HepG2 (cell line): ENCODE data around the gene LHB. TPM values are rescaled to one million over a fixed set of nuclear protein-coding genes. Genes with fewer than 3 reads are reported as not detected.

Source experiments
- EZH2 ChIP-seq: conservative IDR thresholded peaks from 2 replicates; pipeline ENCODE4 v1.6.1; 2012; ENCODE audit warnings: mild to moderate bottlenecking, low read depth, low read length, moderate library complexity
- HNF4A ChIP-seq: sonication (generic); formaldehyde crosslinking; IDR thresholded peaks from 2 replicates; pipeline ENCODE4 v1.4.0; 2020; ENCODE audit warnings: missing genetic modification reagents
- HOXA9 ChIP-seq: sonication (generic); formaldehyde crosslinking; IDR thresholded peaks from 2 replicates; pipeline ENCODE4 v1.8.1; 2022; ENCODE audit warnings: missing genetic modification reagents, mild to moderate bottlenecking, moderate library complexity, borderline replicate concordance
- MZF1 ChIP-seq: sonication (generic); formaldehyde crosslinking; IDR thresholded peaks from 2 replicates; pipeline ENCODE4 v1.8.1; 2023; ENCODE audit warnings: mild to moderate bottlenecking, missing genetic modification reagents, borderline replicate concordance
- NCOA5 ChIP-seq: sonication (generic); formaldehyde crosslinking; IDR thresholded peaks from 2 replicates; pipeline ENCODE4 v1.4.0; 2020; ENCODE audit warnings: missing genetic modification reagents
- NFKBIZ ChIP-seq: IDR thresholded peaks from 2 replicates; pipeline ENCODE4 v1.6.1; 2018; ENCODE audit warnings: missing genetic modification reagents, missing compliant biosample characterization
- POGZ ChIP-seq: sonication (generic); formaldehyde crosslinking; IDR thresholded peaks from 2 replicates; pipeline ENCODE4 v1.4.0; 2020; ENCODE audit warnings: mild to moderate bottlenecking, missing genetic modification reagents
- RARG ChIP-seq: sonication (generic); formaldehyde crosslinking; IDR thresholded peaks from 2 replicates; pipeline ENCODE4 v1.4.0; 2020; ENCODE audit warnings: low read depth, mild to moderate bottlenecking, missing genetic modification reagents
- RERE ChIP-seq: IDR thresholded peaks from 2 replicates; pipeline ENCODE4 v1.6.1; 2016; ENCODE audit warnings: low read depth, missing genetic modification reagents, missing compliant biosample characterization
- RXRB ChIP-seq: IDR thresholded peaks from 2 replicates; pipeline ENCODE4 v1.6.1; 2016; ENCODE audit warnings: borderline replicate concordance, missing genetic modification reagents, missing compliant biosample characterization
- ZFP36 ChIP-seq: fragments of 150-350 bp; IDR thresholded peaks from 2 replicates; pipeline ENCODE4 v1.6.1; 2018; ENCODE audit warnings: borderline replicate concordance, low read length, low read depth; ENCODE audit not compliant: partially characterized antibody
- ZNF160 ChIP-seq: sonication (generic); formaldehyde crosslinking; IDR thresholded peaks from 2 replicates; pipeline ENCODE4 v1.8.0; 2022; ENCODE audit warnings: mild to moderate bottlenecking, inconsistent platforms, missing genetic modification reagents
- ZNF207 ChIP-seq: fragments of 450-650 bp; IDR thresholded peaks from 2 replicates; pipeline ENCODE4 v1.6.1; 2016; ENCODE audit warnings: antibody characterized with exemption, borderline replicate concordance
- ZNF431 ChIP-seq: sonication (generic); formaldehyde crosslinking; IDR thresholded peaks from 2 replicates; pipeline ENCODE4 v1.9.0; 2022; ENCODE audit warnings: missing genetic modification reagents, low read depth, mild to moderate bottlenecking, borderline replicate concordance
- ZNF543 ChIP-seq: sonication (generic); formaldehyde crosslinking; IDR thresholded peaks from 2 replicates; pipeline ENCODE4 v1.4.0; 2020; ENCODE audit warnings: mild to moderate bottlenecking, missing genetic modification reagents
- ZNF598 ChIP-seq: sonication (generic); formaldehyde crosslinking; IDR thresholded peaks from 2 replicates; pipeline ENCODE4 v1.5.1; 2020; ENCODE audit warnings: mild to moderate bottlenecking, missing genetic modification reagents, borderline replicate concordance
- ZNF710 ChIP-seq: sonication (generic); formaldehyde crosslinking; IDR thresholded peaks from 2 replicates; pipeline ENCODE4 v1.5.0; 2020; ENCODE audit warnings: mild to moderate bottlenecking, missing genetic modification reagents, borderline replicate concordance
- ZNF772 ChIP-seq: sonication (generic); formaldehyde crosslinking; IDR thresholded peaks from 2 replicates; pipeline ENCODE4 v1.5.0; 2020; ENCODE audit warnings: mild to moderate bottlenecking, missing genetic modification reagents
- polyA plus RNA-seq, 8 experiments: library from polyadenylated mRNA; depleted of rRNA in 3 of 8; stranded (reverse) in 7 of 8; unstranded in 1 of 8; fragments of >200 nt; fragmentation: Illumina TruSeq in 4 of 8; extraction: Trizol in 4 of 8; gene quantifications; 2 replicates each; pipeline versions ENCODE4 v1.2.1 to v1.2.3, GENCODE V29; 2011 to 2016; ENCODE audit warnings: low read depth in 4 of 8, missing spikeins in 1 of 8, mixed read lengths in 1 of 8; ENCODE audit not compliant: insufficient read depth in 1 of 8
- total RNA-seq, 5 experiments: library from RNA; depleted of rRNA; stranded (reverse); fragments of >200 nt; fragmentation: Illumina TruSeq; extraction: Trizol; gene quantifications; 2 replicates each; pipeline ENCODE4 v1.2.3, GENCODE V29; 2016; ENCODE audit warnings: low read depth in 1 of 5
- TF ChIP-seq, protein P1 (sequence below): sonication (generic); formaldehyde crosslinking; IDR thresholded peaks from 2 replicates; pipeline ENCODE4 v1.5.0; 2020; ENCODE audit warnings: missing genetic modification reagents, mild to moderate bottlenecking, borderline replicate concordance

LHB gene
- total and polyA plus RNA-seq, 2 of the 13 experiments (the other 11 are each of a cell fraction or from before 2014, with no cell fraction given) = not detected

DNA sequence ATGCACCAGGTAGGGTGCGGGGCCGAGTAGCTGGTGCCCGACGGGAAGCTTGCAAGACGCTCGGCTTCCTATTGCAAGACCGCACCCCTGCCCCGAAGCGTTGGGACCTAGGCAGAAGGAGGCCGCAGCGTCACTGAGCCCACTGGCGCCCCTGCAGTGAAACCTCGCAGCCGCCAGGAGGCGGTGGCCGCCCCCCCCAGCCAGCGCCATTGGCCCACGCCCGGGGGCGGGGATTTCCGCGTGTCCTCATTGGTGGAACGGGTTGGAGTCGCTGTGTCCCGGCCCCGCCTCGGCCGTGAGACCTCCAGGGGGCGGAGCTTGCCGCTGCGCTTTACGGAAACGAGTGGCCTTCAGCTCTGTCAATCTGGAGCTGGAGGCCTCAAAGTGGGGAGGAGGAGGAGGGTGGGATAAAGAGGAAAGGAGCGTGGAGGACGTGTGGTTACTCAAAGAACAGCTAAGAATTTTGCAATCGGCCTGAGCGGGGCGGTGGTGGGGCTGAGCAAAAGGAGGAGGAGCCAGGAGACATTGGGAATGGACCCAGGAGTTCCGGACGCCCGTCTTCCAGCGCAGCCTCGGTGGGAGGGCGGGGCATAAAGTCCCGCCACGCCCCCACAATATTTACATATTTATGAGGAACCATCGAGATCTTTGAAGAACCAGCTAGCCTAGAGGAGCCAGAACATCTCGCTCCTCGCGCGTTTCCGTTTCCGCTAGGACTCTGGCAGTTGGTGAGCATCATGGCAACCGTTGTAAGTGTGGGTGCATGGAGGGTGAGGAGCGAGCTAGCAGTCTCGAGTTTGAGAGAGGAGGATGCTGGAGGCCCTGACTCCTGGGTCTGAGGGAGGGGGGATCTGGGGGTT, 23.5 kb downstream of the LHB start, which contains the start of the genes GYS1 and RUVBL2 (continued):
- TF ChIP-seq RXRB (no peak; the same call in 1 of the 2 replicates), HOXA9 (CRISPR knock-in tag) (no peak), RERE (CRISPR knock-in tag) (no peak), ZNF431 (no peak), EZH2 (no peak), ZNF543 (CRISPR knock-in tag) (no peak), RARG (CRISPR knock-in tag) (no peak), ZFP36 (no peak), ZNF710 (CRISPR knock-in tag) (no peak), POGZ (CRISPR knock-in tag) (no peak; the same call in 1 of the 2 replicates), ZNF772 (CRISPR knock-in tag) (0 out of 2 replicates have a peak, but pooled peaks have one; percentile 11), ZNF160 (CRISPR knock-in tag) (no peak), ZNF207 (no peak), HNF4A (no peak), NCOA5 (CRISPR knock-in tag) (no peak), NFKBIZ (CRISPR knock-in tag) (no peak), ZNF598 (no peak), MZF1 (no peak)
- TF ChIP-seq, protein P1, sequence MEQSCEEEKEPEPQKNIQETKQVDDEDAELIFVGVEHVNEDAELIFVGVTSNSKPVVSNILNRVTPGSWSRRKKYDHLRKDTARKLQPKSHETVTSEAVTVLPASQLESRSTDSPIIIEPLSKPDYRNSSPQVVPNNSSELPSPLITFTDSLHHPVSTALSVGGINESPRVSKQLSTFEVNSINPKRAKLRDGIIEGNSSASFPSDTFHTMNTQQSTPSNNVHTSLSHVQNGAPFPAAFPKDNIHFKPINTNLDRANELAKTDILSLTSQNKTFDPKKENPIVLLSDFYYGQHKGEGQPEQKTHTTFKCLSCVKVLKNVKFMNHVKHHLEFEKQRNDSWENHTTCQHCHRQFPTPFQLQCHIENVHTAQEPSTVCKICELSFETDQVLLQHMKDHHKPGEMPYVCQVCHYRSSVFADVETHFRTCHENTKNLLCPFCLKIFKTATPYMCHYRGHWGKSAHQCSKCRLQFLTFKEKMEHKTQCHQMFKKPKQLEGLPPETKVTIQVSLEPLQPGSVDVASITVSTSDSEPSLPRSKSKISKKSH (CRISPR knock-in tag) = no peak; the same call in 1 of the 2 replicates
